ENCODE results near the gene ACACA. TPM values are rescaled to one million over a fixed set of nuclear protein-coding genes. Genes with fewer than 3 reads are reported as not detected.

Gene ACACA
- total and polyA plus RNA-seq, 9 of the 15 experiments (the other 6 are each of a cell fraction or from before 2014, with no cell fraction given), result 35.9 to 135 (median 88.4) TPM

DNA sequence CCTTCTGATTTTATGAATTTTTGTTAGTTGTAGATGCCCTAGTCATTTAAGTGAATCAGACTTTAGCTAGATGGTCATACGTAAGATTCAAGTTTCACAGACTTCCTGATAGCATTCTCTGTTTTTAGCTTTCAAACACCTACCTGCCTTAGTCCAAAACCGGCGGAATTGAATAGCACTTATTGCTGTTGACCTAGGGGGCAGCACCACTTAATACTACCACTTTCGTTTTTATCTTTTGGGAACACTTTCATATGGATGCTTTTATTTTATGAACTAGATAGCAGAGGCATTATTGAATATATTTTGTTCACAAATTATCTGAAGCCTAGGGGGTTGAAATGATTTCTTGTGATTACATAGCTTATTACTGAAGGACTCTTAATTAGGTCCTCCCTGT lies 31.5 kb upstream of the ACACA start:
- ChIA-PET CTCF (ENCODE audit: low intra/inter-chr PET ratio) (no interaction called here), POLR2A (interaction anchor here (0.7 to 1.2 kb wide), 3 partner anchors 8 to 20 kb away, joined by 3 to 5 read pairs (median 5); no protein-coding TSS in a partner anchor)
- 74% methylated on average over 4 of the region's 4 CpGs for WGBS (ENCODE audit: insufficient coverage, low coverage, missing lambda C conversion rate)
- no peaks in the 10 kb centered on the region for H3K9me3 ChIP-seq (replicated peaks; ENCODE audit: control insufficient read depth, insufficient read depth, low read depth, low read length)
- FAIRE-seq (no peak), DNase-seq (ENCODE audit: extremely low read depth in 1 of 4, low spot score in 3 of 4) (no peak), ATAC-seq (no peak)
- H4K20me1 ChIP-seq (replicated peaks; ENCODE audit: control insufficient read depth, insufficient read depth, low read length), result no peaks in the 10 kb centered on the region
- H3K79me2 ChIP-seq (ENCODE audit: control insufficient read depth, insufficient read depth, low read length), result no peaks in the 10 kb centered on the region
- no peaks in the 10 kb centered on the region for H3K4me1 ChIP-seq (replicated peaks in 1 of 2; ENCODE audit: control insufficient read depth in 2 of 2, insufficient read depth in 2 of 2, low read length in 2 of 2)
- no peak overlapping the region for H3K9ac ChIP-seq (ENCODE audit: insufficient read depth in 1 of 2, low read depth in 2 of 2, low read length in 2 of 2)
- in situ Hi-C loops (cut with MboI) (no loop called here), intact Hi-C loops (cut with micrococcal nuclease) (no loop called here)
- TF ChIP-seq, protein P1, sequence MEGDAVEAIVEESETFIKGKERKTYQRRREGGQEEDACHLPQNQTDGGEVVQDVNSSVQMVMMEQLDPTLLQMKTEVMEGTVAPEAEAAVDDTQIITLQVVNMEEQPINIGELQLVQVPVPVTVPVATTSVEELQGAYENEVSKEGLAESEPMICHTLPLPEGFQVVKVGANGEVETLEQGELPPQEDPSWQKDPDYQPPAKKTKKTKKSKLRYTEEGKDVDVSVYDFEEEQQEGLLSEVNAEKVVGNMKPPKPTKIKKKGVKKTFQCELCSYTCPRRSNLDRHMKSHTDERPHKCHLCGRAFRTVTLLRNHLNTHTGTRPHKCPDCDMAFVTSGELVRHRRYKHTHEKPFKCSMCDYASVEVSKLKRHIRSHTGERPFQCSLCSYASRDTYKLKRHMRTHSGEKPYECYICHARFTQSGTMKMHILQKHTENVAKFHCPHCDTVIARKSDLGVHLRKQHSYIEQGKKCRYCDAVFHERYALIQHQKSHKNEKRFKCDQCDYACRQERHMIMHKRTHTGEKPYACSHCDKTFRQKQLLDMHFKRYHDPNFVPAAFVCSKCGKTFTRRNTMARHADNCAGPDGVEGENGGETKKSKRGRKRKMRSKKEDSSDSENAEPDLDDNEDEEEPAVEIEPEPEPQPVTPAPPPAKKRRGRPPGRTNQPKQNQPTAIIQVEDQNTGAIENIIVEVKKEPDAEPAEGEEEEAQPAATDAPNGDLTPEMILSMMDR (IDR thresholded peaks at IDR 0.05 in 2 of 3, conservative IDR thresholded peaks at IDR 0.05 in 1 of 3; ENCODE audit: insufficient read depth in 2 of 3, low read depth in 1 of 3, low read length in 3 of 3), result peak in 1 of 3 experiments; percentile 29; a peak in 2 of 6 replicates
- TF ChIP-seq, protein P2, sequence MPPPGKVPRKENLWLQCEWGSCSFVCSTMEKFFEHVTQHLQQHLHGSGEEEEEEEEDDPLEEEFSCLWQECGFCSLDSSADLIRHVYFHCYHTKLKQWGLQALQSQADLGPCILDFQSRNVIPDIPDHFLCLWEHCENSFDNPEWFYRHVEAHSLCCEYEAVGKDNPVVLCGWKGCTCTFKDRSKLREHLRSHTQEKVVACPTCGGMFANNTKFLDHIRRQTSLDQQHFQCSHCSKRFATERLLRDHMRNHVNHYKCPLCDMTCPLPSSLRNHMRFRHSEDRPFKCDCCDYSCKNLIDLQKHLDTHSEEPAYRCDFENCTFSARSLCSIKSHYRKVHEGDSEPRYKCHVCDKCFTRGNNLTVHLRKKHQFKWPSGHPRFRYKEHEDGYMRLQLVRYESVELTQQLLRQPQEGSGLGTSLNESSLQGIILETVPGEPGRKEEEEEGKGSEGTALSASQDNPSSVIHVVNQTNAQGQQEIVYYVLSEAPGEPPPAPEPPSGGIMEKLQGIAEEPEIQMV (tag; conservative IDR thresholded peaks at IDR 0.05; ENCODE audit: low read depth), result no peak
- H3K9me1 ChIP-seq (ENCODE audit: control insufficient read depth, insufficient read depth, low read length), result no peaks in the 10 kb centered on the region
- H2AFZ ChIP-seq (ENCODE audit: low read depth, low read length), result no peak overlapping the region
- BruUV-seq (replicated peaks), result no TSS peak
- H3K27ac ChIP-seq (ENCODE audit: extremely low read depth, low read depth, low read length), result no peak overlapping the region
- no peak overlapping the region for H3K4me2 ChIP-seq (ENCODE audit: insufficient read depth, low read length)
- H3K36me3 ChIP-seq (ENCODE audit: control insufficient read depth, insufficient read depth, low read length), result peaks cover 68% of the 10 kb centered on the region
- no peak overlapping the region for H3K4me3 ChIP-seq
- H3K27me3 ChIP-seq (ENCODE audit: control insufficient read depth in 2 of 2, insufficient read depth in 2 of 2, low read length in 2 of 2), result no peaks in the 10 kb centered on the region

Data from K562 (cell line).